Esophagus squamous epithelium (tissue), 4 donors: Measurements from ENCODE around the gene PPP2R3B.

Experiments
- POLR2A ChIP-seq, 4 donors: fragments of 450-650 bp; IDR thresholded peaks; one replicate each; pipeline ENCODE4 v1.6.1; 2017; ENCODE audit warnings: antibody characterized with exemption in 4 of 4, mild to moderate bottlenecking in 4 of 4, moderate library complexity in 3 of 4
- TF ChIP-seq, protein P1 (sequence below), 6 experiments: fragments of 450-650 bp in 4 of 6; fragments of 200-600 bp in 2 of 6; sonication (generic) in 2 of 6; IDR thresholded peaks; one replicate each; pipeline ENCODE4 v1.5.1; 2016 to 2019; ENCODE audit warnings: antibody characterized with exemption in 6 of 6, mild to moderate bottlenecking in 4 of 6, moderate library complexity in 4 of 6

DNA sequence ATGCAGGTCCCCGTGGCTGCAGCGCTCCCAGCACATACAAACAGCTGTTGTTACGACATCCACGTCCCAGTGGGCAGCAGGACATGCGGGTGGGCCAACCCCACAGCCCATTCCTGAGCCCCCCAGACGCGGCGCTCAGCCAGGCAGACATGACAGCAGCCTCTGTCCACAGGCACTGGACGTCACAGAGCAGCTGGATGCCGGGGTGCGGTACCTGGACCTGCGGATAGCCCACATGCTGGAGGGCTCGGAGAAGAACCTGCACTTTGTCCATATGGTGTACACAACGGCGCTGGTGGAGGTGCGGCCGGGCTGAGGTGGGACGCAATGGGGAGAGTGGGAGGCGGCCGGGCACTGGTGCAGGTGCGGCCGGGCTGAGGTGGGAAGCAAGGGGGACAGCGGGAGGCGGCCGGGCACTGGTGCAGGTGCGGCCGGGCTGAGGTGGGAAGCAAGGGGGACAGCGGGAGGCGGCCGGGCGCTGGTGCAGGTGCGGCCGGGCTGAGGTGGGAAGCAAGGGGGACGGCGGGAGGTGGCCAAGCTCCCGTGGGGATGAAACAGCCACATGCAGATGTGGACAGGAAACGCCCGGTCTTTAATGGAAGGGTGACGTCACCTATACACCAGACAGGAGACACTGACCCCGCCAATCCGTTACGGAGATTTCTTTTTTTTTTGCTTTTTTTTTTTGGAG is 96.1 kb downstream of the PPP2R3B start:
- TF ChIP-seq, protein P1, sequence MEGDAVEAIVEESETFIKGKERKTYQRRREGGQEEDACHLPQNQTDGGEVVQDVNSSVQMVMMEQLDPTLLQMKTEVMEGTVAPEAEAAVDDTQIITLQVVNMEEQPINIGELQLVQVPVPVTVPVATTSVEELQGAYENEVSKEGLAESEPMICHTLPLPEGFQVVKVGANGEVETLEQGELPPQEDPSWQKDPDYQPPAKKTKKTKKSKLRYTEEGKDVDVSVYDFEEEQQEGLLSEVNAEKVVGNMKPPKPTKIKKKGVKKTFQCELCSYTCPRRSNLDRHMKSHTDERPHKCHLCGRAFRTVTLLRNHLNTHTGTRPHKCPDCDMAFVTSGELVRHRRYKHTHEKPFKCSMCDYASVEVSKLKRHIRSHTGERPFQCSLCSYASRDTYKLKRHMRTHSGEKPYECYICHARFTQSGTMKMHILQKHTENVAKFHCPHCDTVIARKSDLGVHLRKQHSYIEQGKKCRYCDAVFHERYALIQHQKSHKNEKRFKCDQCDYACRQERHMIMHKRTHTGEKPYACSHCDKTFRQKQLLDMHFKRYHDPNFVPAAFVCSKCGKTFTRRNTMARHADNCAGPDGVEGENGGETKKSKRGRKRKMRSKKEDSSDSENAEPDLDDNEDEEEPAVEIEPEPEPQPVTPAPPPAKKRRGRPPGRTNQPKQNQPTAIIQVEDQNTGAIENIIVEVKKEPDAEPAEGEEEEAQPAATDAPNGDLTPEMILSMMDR (IDR thresholded peaks at IDR 0.05): no peak
- no peak for TF ChIP-seq POLR2A (IDR thresholded peaks at IDR 0.05)
